HepG2 (cell line): ENCODE results near the gene PAM16. TPM values are rescaled to one million over a fixed set of nuclear protein-coding genes. Genes with fewer than 3 reads are reported as not detected.
A peak's percentile ranks its signal among the peaks of the same experiment; 100 is the strongest.

ENCODE experiments used
- E2F2 ChIP-seq: sonication (generic); formaldehyde crosslinking; IDR thresholded peaks from 2 replicates; pipeline ENCODE4 v1.4.0; 2020; ENCODE audit warnings: missing genetic modification reagents, borderline replicate concordance
- ELF1 ChIP-seq: sonication (generic); formaldehyde crosslinking; IDR thresholded peaks from 2 replicates; pipeline ENCODE4 v1.4.0; 2020; ENCODE audit warnings: missing genetic modification reagents
- GATAD1 ChIP-seq: IDR thresholded peaks from 2 replicates; pipeline ENCODE4 v1.6.1; 2016; ENCODE audit warnings: missing genetic modification reagents, missing compliant biosample characterization
- HNF4G ChIP-seq, 2 experiments: sonication (generic) in 1 of 2; formaldehyde crosslinking in 1 of 2; IDR thresholded peaks; 2 replicates each; pipeline versions ENCODE4 v1.4.0 to v1.6.1; 2011 to 2020; ENCODE audit warnings: borderline replicate concordance in 2 of 2, low read depth in 2 of 2, mild to moderate bottlenecking in 2 of 2, low read length in 1 of 2, missing genetic modification reagents in 1 of 2, moderate library complexity in 1 of 2
- HNRNPH1 ChIP-seq: fragments of 200-400 bp; formaldehyde crosslinking; optimal IDR thresholded peaks from 2 replicates; pipeline ENCODE3; 2017; ENCODE audit warnings: mild to moderate bottlenecking, low read depth, low read length
- HNRNPL ChIP-seq: fragments of 200-400 bp; formaldehyde crosslinking; IDR thresholded peaks from 2 replicates; pipeline ENCODE4 v1.6.1; 2017; ENCODE audit warnings: mild to moderate bottlenecking, low read depth, low read length
- JDP2 ChIP-seq: sonication (generic); formaldehyde crosslinking; IDR thresholded peaks from 2 replicates; pipeline ENCODE4 v1.8.1; 2022; ENCODE audit warnings: missing genetic modification reagents, borderline replicate concordance
- POLR2G ChIP-seq: fragments of 200-400 bp; formaldehyde crosslinking; IDR thresholded peaks from 2 replicates; pipeline ENCODE4 v1.6.1; 2018; ENCODE audit warnings: mild to moderate bottlenecking, low read depth, low read length, moderate library complexity
- RXRA ChIP-seq: sonication (generic); formaldehyde crosslinking; IDR thresholded peaks from 2 replicates; pipeline ENCODE4 v1.5.1; 2020; ENCODE audit warnings: missing genetic modification reagents
- TEAD2 ChIP-seq: sonication (generic); formaldehyde crosslinking; IDR thresholded peaks from 2 replicates; pipeline ENCODE4 v1.9.0; 2021; ENCODE audit warnings: missing genetic modification reagents
- TEAD3 ChIP-seq: optimal IDR thresholded peaks from 2 replicates; pipeline ENCODE3; 2016; ENCODE audit warnings: borderline replicate concordance
- TRAFD1 ChIP-seq: sonication (generic); formaldehyde crosslinking; IDR thresholded peaks from 2 replicates; pipeline ENCODE4 v1.5.1; 2020; ENCODE audit warnings: missing genetic modification reagents, mild to moderate bottlenecking, borderline replicate concordance
- ZBTB14 ChIP-seq: sonication (generic); formaldehyde crosslinking; IDR thresholded peaks from 2 replicates; pipeline ENCODE4 v1.4.0; 2020; ENCODE audit warnings: missing genetic modification reagents
- ZBTB4 ChIP-seq: sonication (generic); formaldehyde crosslinking; IDR thresholded peaks from 2 replicates; pipeline ENCODE4 v1.4.0; 2020; ENCODE audit warnings: missing genetic modification reagents, mild to moderate bottlenecking, borderline replicate concordance
- ZEB1 ChIP-seq: IDR thresholded peaks from 2 replicates; pipeline ENCODE4 v1.6.1; 2012; ENCODE audit warnings: mild to moderate bottlenecking, low read depth, inconsistent platforms; ENCODE audit not compliant: insufficient replicate concordance
- ZNF256 ChIP-seq: sonication (generic); formaldehyde crosslinking; conservative IDR thresholded peaks from 2 replicates; pipeline ENCODE4 v1.4.0; 2020; ENCODE audit warnings: missing genetic modification reagents
- ZNF3 ChIP-seq: IDR thresholded peaks from 2 replicates; pipeline ENCODE4 v1.7.0; 2017; ENCODE audit warnings: inconsistent platforms
- ZNF34 ChIP-seq: sonication (generic); formaldehyde crosslinking; IDR thresholded peaks from 2 replicates; pipeline ENCODE4 v1.4.0; 2020; ENCODE audit warnings: mild to moderate bottlenecking, missing genetic modification reagents, borderline replicate concordance
- ZNF367 ChIP-seq: sonication (generic); formaldehyde crosslinking; IDR thresholded peaks from 2 replicates; pipeline ENCODE4 v1.4.0; 2020; ENCODE audit warnings: missing genetic modification reagents, borderline replicate concordance
- ZNF784 ChIP-seq: sonication (generic); formaldehyde crosslinking; IDR thresholded peaks from 2 replicates; pipeline ENCODE4 v1.5.1; 2020; ENCODE audit warnings: missing genetic modification reagents, mild to moderate bottlenecking, borderline replicate concordance
- ZSCAN21 ChIP-seq: sonication (generic); formaldehyde crosslinking; IDR thresholded peaks from 2 replicates; pipeline ENCODE4 v1.8.0; 2022; ENCODE audit warnings: mild to moderate bottlenecking, missing genetic modification reagents, moderate library complexity, borderline replicate concordance
- polyA plus RNA-seq, 8 experiments: library from polyadenylated mRNA; depleted of rRNA in 3 of 8; stranded (reverse) in 7 of 8; unstranded in 1 of 8; fragments of >200 nt; fragmentation: Illumina TruSeq in 4 of 8; extraction: Trizol in 4 of 8; gene quantifications; 2 replicates each; pipeline versions ENCODE4 v1.2.1 to v1.2.3, GENCODE V29; 2011 to 2016; ENCODE audit warnings: low read depth in 4 of 8, missing spikeins in 1 of 8, mixed read lengths in 1 of 8; ENCODE audit not compliant: insufficient read depth in 1 of 8
- total RNA-seq, 5 experiments: library from RNA; depleted of rRNA; stranded (reverse); fragments of >200 nt; fragmentation: Illumina TruSeq; extraction: Trizol; gene quantifications; 2 replicates each; pipeline ENCODE4 v1.2.3, GENCODE V29; 2016; ENCODE audit warnings: low read depth in 1 of 5

The PAM16 gene
- total and polyA plus RNA-seq, 2 of the 13 experiments (the other 11 are each of a cell fraction or from before 2014, with no cell fraction given) = 51.5 to 51.8 TPM

GRCh38 chr16:4307215-4308037 is 43.7 kb downstream of the PAM16 start (continued):
- no peak for TF ChIP-seq JDP2
- no peak for TF ChIP-seq ZSCAN21 (CRISPR knock-in tag)
- no peak for TF ChIP-seq HNF4G (IDR thresholded peaks at IDR 0.05; ENCODE audit: borderline replicate concordance, low read depth, low read length)
- no peak for TF ChIP-seq HNF4G (CRISPR knock-in tag; IDR thresholded peaks at IDR 0.05; ENCODE audit: borderline replicate concordance, low read depth)
- TF ChIP-seq HNRNPH1 = no peak
- no peak for TF ChIP-seq ZNF256 (CRISPR knock-in tag)
- no peak for TF ChIP-seq ZBTB4
- no peak for TF ChIP-seq E2F2
- TF ChIP-seq TEAD2 (CRISPR knock-in tag) = no peak
- TF ChIP-seq ZNF34 (CRISPR knock-in tag) = no peak
- TF ChIP-seq ZBTB14 (CRISPR knock-in tag) = peak; percentile 79
- peak; percentile 67 for TF ChIP-seq TEAD3 (CRISPR knock-in tag)
- no peak for TF ChIP-seq ZNF367
- TF ChIP-seq HNRNPL = no peak
- peak; percentile 70 for TF ChIP-seq GATAD1 (CRISPR knock-in tag)
- no peak for TF ChIP-seq ZNF3 (CRISPR knock-in tag)
- no peak for TF ChIP-seq ZEB1
- no peak for TF ChIP-seq ZNF784 (CRISPR knock-in tag)
- TF ChIP-seq TRAFD1 (CRISPR knock-in tag) = no peak
- TF ChIP-seq POLR2G = peak; percentile 53; the same call in 1 of the 2 replicates
- 0 out of 2 replicates have a peak, but pooled peaks have one; percentile 20 for TF ChIP-seq ELF1 (CRISPR knock-in tag)
- no peak for TF ChIP-seq RXRA
